ENCODE data around the gene RASL10B.

DNA sequence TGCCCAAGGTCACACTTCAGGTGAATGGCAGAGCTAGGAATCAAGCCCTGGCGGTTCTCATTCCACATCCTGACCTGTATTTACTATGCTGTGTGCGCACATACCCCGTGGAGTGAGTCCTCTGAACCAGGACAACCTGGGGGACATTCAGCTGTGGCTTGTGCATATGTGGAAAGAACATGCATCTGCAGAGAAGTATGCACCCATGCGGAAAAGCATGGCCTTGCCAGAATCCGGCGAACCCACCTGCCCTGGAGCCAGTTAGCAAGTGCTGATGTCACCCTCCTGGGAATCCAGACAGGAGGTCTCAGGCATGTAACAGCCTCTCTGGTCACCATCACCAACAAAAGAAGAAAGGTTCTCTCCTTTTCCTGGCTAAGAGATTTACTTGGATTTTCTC lies 1.9 kb downstream of the RASL10B start:
- TF ChIP-seq, protein P1, sequence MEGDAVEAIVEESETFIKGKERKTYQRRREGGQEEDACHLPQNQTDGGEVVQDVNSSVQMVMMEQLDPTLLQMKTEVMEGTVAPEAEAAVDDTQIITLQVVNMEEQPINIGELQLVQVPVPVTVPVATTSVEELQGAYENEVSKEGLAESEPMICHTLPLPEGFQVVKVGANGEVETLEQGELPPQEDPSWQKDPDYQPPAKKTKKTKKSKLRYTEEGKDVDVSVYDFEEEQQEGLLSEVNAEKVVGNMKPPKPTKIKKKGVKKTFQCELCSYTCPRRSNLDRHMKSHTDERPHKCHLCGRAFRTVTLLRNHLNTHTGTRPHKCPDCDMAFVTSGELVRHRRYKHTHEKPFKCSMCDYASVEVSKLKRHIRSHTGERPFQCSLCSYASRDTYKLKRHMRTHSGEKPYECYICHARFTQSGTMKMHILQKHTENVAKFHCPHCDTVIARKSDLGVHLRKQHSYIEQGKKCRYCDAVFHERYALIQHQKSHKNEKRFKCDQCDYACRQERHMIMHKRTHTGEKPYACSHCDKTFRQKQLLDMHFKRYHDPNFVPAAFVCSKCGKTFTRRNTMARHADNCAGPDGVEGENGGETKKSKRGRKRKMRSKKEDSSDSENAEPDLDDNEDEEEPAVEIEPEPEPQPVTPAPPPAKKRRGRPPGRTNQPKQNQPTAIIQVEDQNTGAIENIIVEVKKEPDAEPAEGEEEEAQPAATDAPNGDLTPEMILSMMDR (IDR thresholded peaks at IDR 0.05): no peak
- no peak for TF ChIP-seq POLR2A (IDR thresholded peaks at IDR 0.05; ENCODE audit: low read depth)
